Retinal pigment epithelial cell (primary cell): Measurements from ENCODE around the gene TMEM187.

Experiments used
- DNase-seq: peaks from one replicate; pipeline ENCODE4 v3.0.0-alpha.2; 2010; ENCODE audit warnings: low read depth
- H3K4me3 ChIP-seq: 2 replicates; pipeline ENCODE4 v1.5.1; 2011; ENCODE audit warnings: mild to moderate bottlenecking, low read length, control low read depth, moderate library complexity
- TF ChIP-seq, protein P1 (sequence below): conservative IDR thresholded peaks from 2 replicates; pipeline ENCODE4 v1.5.1; 2011; ENCODE audit warnings: low read depth, low read length, control low read depth, inconsistent platforms

TMEM187 gene

DNA sequence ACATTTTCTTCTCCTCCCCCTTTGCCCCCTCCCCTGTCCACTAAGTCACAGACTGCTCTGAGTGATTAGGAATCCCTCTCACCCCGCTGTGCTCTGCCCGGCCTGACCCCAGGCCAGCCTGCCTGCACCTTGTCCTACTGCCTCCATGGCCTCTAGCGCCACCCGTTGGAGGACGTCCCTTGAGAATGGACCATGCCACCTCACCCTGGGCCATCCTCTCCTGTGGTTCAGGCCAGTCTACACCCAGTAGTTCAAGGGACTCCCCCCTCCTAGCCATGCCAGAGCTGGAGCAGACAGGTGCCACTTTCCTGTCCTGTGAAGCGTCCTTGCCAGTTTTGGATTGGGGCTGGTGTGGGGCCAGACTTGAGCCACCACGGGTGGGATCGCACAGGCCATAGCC, 56.9 kb downstream of the TMEM187 start:
- TF ChIP-seq, protein P1, sequence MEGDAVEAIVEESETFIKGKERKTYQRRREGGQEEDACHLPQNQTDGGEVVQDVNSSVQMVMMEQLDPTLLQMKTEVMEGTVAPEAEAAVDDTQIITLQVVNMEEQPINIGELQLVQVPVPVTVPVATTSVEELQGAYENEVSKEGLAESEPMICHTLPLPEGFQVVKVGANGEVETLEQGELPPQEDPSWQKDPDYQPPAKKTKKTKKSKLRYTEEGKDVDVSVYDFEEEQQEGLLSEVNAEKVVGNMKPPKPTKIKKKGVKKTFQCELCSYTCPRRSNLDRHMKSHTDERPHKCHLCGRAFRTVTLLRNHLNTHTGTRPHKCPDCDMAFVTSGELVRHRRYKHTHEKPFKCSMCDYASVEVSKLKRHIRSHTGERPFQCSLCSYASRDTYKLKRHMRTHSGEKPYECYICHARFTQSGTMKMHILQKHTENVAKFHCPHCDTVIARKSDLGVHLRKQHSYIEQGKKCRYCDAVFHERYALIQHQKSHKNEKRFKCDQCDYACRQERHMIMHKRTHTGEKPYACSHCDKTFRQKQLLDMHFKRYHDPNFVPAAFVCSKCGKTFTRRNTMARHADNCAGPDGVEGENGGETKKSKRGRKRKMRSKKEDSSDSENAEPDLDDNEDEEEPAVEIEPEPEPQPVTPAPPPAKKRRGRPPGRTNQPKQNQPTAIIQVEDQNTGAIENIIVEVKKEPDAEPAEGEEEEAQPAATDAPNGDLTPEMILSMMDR: peak; percentile 3
- DNase-seq: no peak

DNA sequence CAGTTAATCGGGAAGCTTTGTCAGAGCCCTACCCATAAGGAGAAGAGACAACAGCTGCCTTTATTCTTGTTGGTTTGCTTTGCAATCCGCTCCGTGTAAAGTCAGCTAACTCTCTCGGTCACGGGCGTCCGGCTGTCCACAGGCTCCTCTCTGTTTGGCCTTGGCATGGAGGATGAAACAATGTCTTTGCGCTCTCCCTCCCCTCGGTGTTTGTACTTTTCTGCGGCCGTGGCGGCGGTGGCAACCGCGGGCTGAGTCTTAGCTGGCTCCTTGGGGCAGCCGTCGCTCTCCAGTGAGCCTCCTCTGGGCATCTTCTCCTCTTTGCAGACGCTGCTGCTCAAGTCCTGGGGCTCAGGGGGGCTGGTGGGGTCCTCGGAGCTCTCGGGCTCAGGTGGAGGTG, 57.7 kb downstream of the TMEM187 start:
- DNase-seq: no peak
- TF ChIP-seq, protein P1: no peak
- H3K4me3 ChIP-seq: no peak overlapping the region

More for the DNA sequence above, 56.9 kb downstream of the TMEM187 start:
- H3K4me3 ChIP-seq: no peak overlapping the region

DNA sequence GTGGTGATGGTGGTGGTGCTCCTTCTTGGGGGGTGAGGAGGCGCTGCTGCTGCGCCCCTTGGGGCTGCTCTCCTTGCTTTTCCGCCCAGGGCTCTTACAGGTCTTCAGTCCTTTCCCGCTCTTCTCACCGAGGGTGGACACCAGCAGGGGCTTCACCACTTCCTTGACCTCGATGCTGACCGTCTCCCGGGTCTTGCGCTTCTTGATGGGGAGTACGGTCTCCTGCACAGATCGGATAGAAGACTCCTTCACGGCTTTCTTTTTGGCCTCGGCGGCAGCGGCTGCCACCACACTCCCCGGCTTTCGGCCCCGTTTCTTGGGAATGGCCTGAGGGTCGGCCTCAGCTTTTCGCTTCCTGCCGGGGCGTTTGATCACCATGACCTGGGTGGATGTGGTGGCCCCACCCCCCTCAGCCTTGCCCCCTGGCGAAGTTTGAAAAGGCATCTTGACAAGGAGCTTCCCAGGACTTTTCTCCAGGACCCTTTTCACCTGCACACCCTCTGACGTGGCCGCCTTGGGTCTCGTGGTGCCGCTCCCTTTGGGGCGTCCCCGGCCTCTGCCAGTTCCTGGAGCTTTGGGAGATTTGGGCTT, 58.3 kb downstream of the TMEM187 start:
- H3K4me3 ChIP-seq: no peak overlapping the region

DNA sequence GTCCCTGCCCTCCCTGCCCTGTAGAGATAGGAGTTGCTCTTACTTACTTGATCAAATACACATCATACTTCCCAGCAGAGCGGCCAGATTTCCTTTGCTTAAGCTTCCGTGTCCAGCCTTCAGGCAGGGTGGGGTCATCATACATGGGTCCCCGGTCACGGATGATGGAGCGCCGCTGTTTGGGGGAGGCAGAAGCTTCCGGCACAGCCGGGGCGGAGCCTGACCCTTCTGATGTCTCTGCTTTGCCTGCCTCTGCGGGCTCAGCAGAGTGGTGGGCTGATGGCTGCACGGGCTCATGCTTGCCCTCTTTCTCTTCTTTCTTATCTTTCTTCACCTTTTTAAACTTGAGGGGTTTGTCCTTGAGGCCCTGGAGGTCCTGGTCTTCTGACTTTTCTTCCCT, 59.6 kb downstream of the TMEM187 start:
- TF ChIP-seq, protein P1: no peak
- H3K4me3 ChIP-seq: no peak overlapping the region
- DNase-seq: no peak

More for the DNA sequence above, 58.3 kb downstream of the TMEM187 start:
- DNase-seq: no peak
- TF ChIP-seq, protein P1: no peak

DNA sequence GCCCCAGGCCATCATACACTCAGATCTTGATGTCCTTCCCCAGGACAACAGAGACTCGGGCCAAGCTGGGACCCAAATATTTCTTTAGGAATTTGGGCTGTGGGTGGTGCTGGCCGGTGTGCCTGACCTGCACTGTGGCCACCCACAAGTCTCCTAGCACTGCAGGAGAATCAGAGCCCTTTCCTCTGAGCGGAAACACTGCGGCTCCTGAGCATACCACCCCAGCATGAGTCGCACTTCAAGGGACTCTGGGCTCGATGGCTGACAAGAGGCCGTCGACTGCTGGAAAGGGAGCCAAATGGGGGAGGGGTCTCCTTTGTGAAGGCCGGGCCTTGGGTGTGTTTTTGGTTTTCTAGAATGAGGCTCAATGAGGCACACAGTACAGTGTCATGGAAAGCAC, 60.1 kb downstream of the TMEM187 start:
- DNase-seq: no peak
- TF ChIP-seq, protein P1: no peak
- H3K4me3 ChIP-seq: no peak overlapping the region
